GM12872 (cell line): ENCODE measurements around the gene SCYGR6.

Source experiments
- TF ChIP-seq, protein P1 (sequence below): IDR thresholded peaks from 3 replicates; pipeline ENCODE4 v1.5.1; 2011; ENCODE audit warnings: low read depth, mild to moderate bottlenecking, low read length, moderate library complexity; ENCODE audit not compliant: insufficient read depth

SCYGR6 gene

DNA sequence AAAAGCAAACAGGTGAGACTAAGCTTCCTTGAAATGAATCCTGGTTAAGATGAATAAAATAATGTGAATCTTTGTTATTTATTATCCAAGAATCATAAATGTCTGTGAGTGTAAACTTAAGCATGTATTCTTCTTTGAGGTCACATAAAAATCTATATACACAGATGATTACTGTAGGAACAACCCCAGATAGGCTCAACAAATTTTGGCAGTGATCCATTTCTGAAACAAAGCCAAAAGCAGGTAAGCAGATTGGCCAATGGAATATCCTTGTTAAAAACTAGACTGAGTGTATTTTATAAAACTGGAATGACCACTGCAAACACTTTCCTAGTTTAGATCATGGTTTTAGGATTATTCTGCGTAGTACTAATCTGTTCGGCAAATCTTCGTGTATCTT lies 46.6 kb downstream of the SCYGR6 start:
- TF ChIP-seq, protein P1, sequence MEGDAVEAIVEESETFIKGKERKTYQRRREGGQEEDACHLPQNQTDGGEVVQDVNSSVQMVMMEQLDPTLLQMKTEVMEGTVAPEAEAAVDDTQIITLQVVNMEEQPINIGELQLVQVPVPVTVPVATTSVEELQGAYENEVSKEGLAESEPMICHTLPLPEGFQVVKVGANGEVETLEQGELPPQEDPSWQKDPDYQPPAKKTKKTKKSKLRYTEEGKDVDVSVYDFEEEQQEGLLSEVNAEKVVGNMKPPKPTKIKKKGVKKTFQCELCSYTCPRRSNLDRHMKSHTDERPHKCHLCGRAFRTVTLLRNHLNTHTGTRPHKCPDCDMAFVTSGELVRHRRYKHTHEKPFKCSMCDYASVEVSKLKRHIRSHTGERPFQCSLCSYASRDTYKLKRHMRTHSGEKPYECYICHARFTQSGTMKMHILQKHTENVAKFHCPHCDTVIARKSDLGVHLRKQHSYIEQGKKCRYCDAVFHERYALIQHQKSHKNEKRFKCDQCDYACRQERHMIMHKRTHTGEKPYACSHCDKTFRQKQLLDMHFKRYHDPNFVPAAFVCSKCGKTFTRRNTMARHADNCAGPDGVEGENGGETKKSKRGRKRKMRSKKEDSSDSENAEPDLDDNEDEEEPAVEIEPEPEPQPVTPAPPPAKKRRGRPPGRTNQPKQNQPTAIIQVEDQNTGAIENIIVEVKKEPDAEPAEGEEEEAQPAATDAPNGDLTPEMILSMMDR: no peak

DNA sequence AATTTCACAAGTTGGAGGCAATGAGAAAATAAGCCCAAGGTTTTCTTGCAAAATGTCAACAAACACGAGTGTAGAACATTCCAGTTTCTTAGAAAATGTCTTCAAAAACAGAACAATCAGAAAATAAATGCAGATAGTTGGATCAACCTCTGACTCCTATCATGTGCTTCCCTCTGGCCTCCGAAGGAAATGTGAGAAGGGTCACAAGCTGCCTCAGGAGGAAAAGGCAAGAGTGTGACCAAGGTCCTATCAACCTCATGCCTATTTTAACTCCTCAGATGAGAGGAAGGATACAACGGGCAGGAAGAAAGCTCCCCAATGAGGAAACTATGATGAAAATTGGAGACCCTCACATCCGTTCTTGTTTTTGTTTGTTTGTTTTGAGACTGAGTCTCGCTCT lies 50.1 kb downstream of the SCYGR6 start:
- TF ChIP-seq, protein P1: no peak
